DOHH2 (cell line): ENCODE results near the gene ASIC5.

Source experiments
- H3F3A ChIP-seq: fragments of 200-600 bp; sonication (generic), shearing (Covaris generic); 2 replicates; pipeline ENCODE4 v1.6.0; 2016; ENCODE audit warnings: antibody characterized with exemption, mild to moderate bottlenecking; ENCODE audit not compliant: control insufficient read depth, insufficient read depth
- H3K27ac ChIP-seq: fragments of 200-600 bp; sonication (generic); 2 replicates; pipeline ENCODE4 v1.5.1; 2014; ENCODE audit warnings: low read depth, mild to moderate bottlenecking, low read length, moderate library complexity
- H3K27me3 ChIP-seq: fragments of 200-600 bp; sonication (generic); 2 replicates; pipeline ENCODE4 v1.6.1; 2014; ENCODE audit warnings: mild to moderate bottlenecking, low read length, mixed read lengths; ENCODE audit not compliant: control insufficient read depth
- H3K36me3 ChIP-seq: fragments of 200-600 bp; sonication (generic); 2 replicates; pipeline ENCODE4 v1.6.1; 2014; ENCODE audit warnings: mild to moderate bottlenecking, low read length, moderate library complexity, mixed read lengths; ENCODE audit not compliant: control insufficient read depth
- H3K4me1 ChIP-seq: fragments of 200-600 bp; sonication (generic); 2 replicates; pipeline ENCODE4 v1.6.1; 2014; ENCODE audit warnings: mild to moderate bottlenecking, low read length, mixed read lengths; ENCODE audit not compliant: control insufficient read depth
- H3K4me2 ChIP-seq: fragments of 200-600 bp; sonication (generic); 2 replicates; pipeline ENCODE4 v1.6.0; 2014; ENCODE audit warnings: mild to moderate bottlenecking, low read length, moderate library complexity
- H3K4me3 ChIP-seq: fragments of 200-600 bp; sonication (generic); 2 replicates; pipeline ENCODE4 v1.5.1; 2014; ENCODE audit warnings: mild to moderate bottlenecking, low read length, mixed read lengths
- H3K79me2 ChIP-seq: fragments of 200-600 bp; sonication (generic); 2 replicates; pipeline ENCODE4 v1.6.1; 2014; ENCODE audit warnings: mild to moderate bottlenecking, low read length, mixed read lengths; ENCODE audit not compliant: control insufficient read depth
- H3K9me2 ChIP-seq: fragments of 200-600 bp; sonication (generic); replicated peaks from 2 replicates; pipeline ENCODE4 v1.6.1; 2014; ENCODE audit warnings: mild to moderate bottlenecking, low read length, mixed read lengths; ENCODE audit not compliant: control insufficient read depth
- H3K9me3 ChIP-seq: fragments of 200-600 bp; sonication (generic); 2 replicates; pipeline ENCODE4 v1.6.1; 2014; ENCODE audit warnings: antibody characterized with exemption, low read length, mixed read lengths; ENCODE audit not compliant: control insufficient read depth, insufficient read depth
- H4K20me1 ChIP-seq: fragments of 200-600 bp; sonication (generic); 2 replicates; pipeline ENCODE4 v1.6.0; 2014; ENCODE audit warnings: low read depth, mild to moderate bottlenecking, antibody characterized with exemption, low read length, moderate library complexity; ENCODE audit not compliant: control insufficient read depth, insufficient read depth
- CTCF ChIP-seq: fragments of 200-600 bp; sonication (generic); IDR thresholded peaks from one replicate; pipeline ENCODE4 v1.5.1; 2014; ENCODE audit warnings: antibody characterized with exemption, mild to moderate bottlenecking, low read depth, low read length; ENCODE audit not compliant: poor library complexity, severe bottlenecking
- EZH2phosphoT487 ChIP-seq: fragments of 200-600 bp; sonication (generic); IDR thresholded peaks from 2 replicates; pipeline ENCODE4 v1.6.1; 2017; ENCODE audit warnings: borderline replicate concordance, mild to moderate bottlenecking, antibody characterized with exemption, low read length, moderate library complexity, mixed read lengths

The ASIC5 gene

GRCh38 chr4:155883895-155884294 is 17.8 kb upstream of the ASIC5 start:
- Histone ChIP-seq H3K9me3 (no peaks in the 10 kb centered on the region), H4K20me1 (no peaks in the 10 kb centered on the region), H3K27ac (no peak overlapping the region), H3F3A (no peaks in the 10 kb centered on the region), H3K4me2 (no peak overlapping the region), H3K27me3 (no peaks in the 10 kb centered on the region), H3K9me2 (no peaks in the 10 kb centered on the region), H3K79me2 (no peaks in the 10 kb centered on the region), H3K4me3 (no peak overlapping the region), H3K4me1 (no peaks in the 10 kb centered on the region), H3K36me3 (no peaks in the 10 kb centered on the region)
- TF ChIP-seq EZH2phosphoT487, result no peak

- Histone ChIP-seq H3K4me1 (no peaks in the 10 kb centered on the region), H3K27me3 (no peaks in the 10 kb centered on the region), H4K20me1 (no peaks in the 10 kb centered on the region), H3K9me3 (no peaks in the 10 kb centered on the region), H3K4me2 (no peak overlapping the region), H3F3A (no peaks in the 10 kb centered on the region), H3K9me2 (no peaks in the 10 kb centered on the region), H3K4me3 (no peak overlapping the region), H3K79me2 (no peaks in the 10 kb centered on the region), H3K27ac (no peak overlapping the region), H3K36me3 (no peaks in the 10 kb centered on the region)
- no peak for TF ChIP-seq CTCF
- TF ChIP-seq EZH2phosphoT487, result no peak
These were observed 15.5 kb upstream of the ASIC5 start for GRCh38 chr4:155881555-155881954.

GRCh38 chr4:155879767-155880166 is 13.7 kb upstream of the ASIC5 start:
- no peaks in the 10 kb centered on the region for H4K20me1 ChIP-seq
- no peak overlapping the region for H3K27ac ChIP-seq
- no peaks in the 10 kb centered on the region for H3K79me2 ChIP-seq
- H3K36me3 ChIP-seq, result no peaks in the 10 kb centered on the region
- no peak overlapping the region for H3K4me2 ChIP-seq
- H3K4me3 ChIP-seq, result no peak overlapping the region
- H3K9me2 ChIP-seq, result no peaks in the 10 kb centered on the region
- H3K4me1 ChIP-seq, result no peaks in the 10 kb centered on the region
- H3K9me3 ChIP-seq, result no peaks in the 10 kb centered on the region
- H3K27me3 ChIP-seq, result no peaks in the 10 kb centered on the region
- no peaks in the 10 kb centered on the region for H3F3A ChIP-seq
- TF ChIP-seq CTCF (no peak), EZH2phosphoT487 (no peak)

GRCh38 chr4:155878611-155879010 is 12.5 kb upstream of the ASIC5 start:
- no peak overlapping the region for H3K27ac ChIP-seq
- no peak overlapping the region for H3K4me2 ChIP-seq

More at GRCh38 chr4:155878611-155879010, 12.5 kb upstream of the ASIC5 start:
- no peaks in the 10 kb centered on the region for H4K20me1 ChIP-seq
- TF ChIP-seq CTCF (no peak), EZH2phosphoT487 (no peak)
- H3K9me3 ChIP-seq, result no peaks in the 10 kb centered on the region
- no peaks in the 10 kb centered on the region for H3F3A ChIP-seq
- no peaks in the 10 kb centered on the region for H3K27me3 ChIP-seq
- H3K9me2 ChIP-seq, result no peaks in the 10 kb centered on the region
- no peak overlapping the region for H3K4me3 ChIP-seq
- H3K79me2 ChIP-seq, result no peaks in the 10 kb centered on the region
- H3K36me3 ChIP-seq, result no peaks in the 10 kb centered on the region
- H3K4me1 ChIP-seq, result no peaks in the 10 kb centered on the region
